SHP77 treated with DMSO at 0.1 percent for 48 hours (cell line): Measurements from ENCODE around the gene C3orf18.
"Not testable (repeated sequence)": the region's sequence is repeated elsewhere in the genome, so short reads cannot be mapped to it uniquely, and the experiment has no call there.

Experiments
- DNase-seq: peaks from one replicate; lab custom pipeline; 2025; lab: John Stamatoyannopoulos, UW

The C3orf18 gene

GRCh38 chr3:50523279-50523811 is 44.2 kb downstream of the C3orf18 start:
- no peak for DNase-seq

- DNase-seq = no peak
Measured at GRCh38 chr3:50521572-50521971, 46.0 kb downstream of the C3orf18 start.

- DNase-seq = no peak
Measured at GRCh38 chr3:50520849-50521248, 46.7 kb downstream of the C3orf18 start.

- DNase-seq = no peak
Measured at GRCh38 chr3:50519471-50520089, 48.0 kb downstream of the C3orf18 start.

- DNase-seq = no peak
Measured at GRCh38 chr3:50518436-50518835, 49.1 kb downstream of the C3orf18 start.

GRCh38 chr3:50517721-50518206 is 49.8 kb downstream of the C3orf18 start:
- DNase-seq = no peak

- DNase-seq = no peak
Measured at GRCh38 chr3:50516440-50516871, 51.1 kb downstream of the C3orf18 start.

GRCh38 chr3:50515565-50516439 is 51.7 kb downstream of the C3orf18 start:
- DNase-seq = peak; percentile 44

- not testable (repeated sequence) for DNase-seq
Measured at GRCh38 chr3:50512908-50513307, 54.6 kb downstream of the C3orf18 start.

- DNase-seq = no peak
Measured at GRCh38 chr3:50512131-50512530, 55.4 kb downstream of the C3orf18 start.

- no peak for DNase-seq
Measured at GRCh38 chr3:50510325-50510724, 57.2 kb downstream of the C3orf18 start.

GRCh38 chr3:50509715-50510114 is 57.8 kb downstream of the C3orf18 start:
- DNase-seq = no peak

GRCh38 chr3:50508821-50509220 is 58.7 kb downstream of the C3orf18 start:
- DNase-seq = no peak
